ENCODE measurements around the gene FAM53B.
A peak's percentile ranks its signal among the peaks of the same experiment; 100 is the strongest.

The FAM53B gene

DNA sequence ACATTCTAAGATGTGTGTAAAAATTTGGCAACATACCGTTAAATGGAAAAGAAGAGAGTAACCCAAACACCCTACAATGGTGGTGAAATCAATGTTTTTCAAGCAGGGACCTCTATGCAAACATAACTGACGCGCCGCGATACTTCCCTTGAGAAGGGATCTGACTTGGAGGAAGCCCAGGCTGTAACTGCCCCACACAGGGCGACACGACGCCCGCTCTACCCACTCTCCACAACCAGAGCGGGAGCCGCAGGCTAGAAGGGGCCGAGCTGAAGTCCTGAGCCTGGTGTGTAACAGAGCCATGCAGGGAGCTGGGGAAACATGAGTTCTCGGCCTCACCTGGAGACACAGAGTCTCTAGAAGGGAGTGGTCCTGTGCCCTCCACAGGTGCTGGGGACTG is 120.2 kb downstream of the FAM53B start:
- ChIA-PET CTCF (no interaction called here), POLR2A (ENCODE audit: low non-redundant PET) (interaction anchor here (0.6 kb wide), 1 partner anchor 15 kb away, joined by 3 read pairs; no protein-coding TSS in a partner anchor)
- DNase-seq (ENCODE audit: low spot score): no peak
- H3K27ac ChIP-seq: peak overlapping the region; percentile 94
- TF ChIP-seq, protein P1, sequence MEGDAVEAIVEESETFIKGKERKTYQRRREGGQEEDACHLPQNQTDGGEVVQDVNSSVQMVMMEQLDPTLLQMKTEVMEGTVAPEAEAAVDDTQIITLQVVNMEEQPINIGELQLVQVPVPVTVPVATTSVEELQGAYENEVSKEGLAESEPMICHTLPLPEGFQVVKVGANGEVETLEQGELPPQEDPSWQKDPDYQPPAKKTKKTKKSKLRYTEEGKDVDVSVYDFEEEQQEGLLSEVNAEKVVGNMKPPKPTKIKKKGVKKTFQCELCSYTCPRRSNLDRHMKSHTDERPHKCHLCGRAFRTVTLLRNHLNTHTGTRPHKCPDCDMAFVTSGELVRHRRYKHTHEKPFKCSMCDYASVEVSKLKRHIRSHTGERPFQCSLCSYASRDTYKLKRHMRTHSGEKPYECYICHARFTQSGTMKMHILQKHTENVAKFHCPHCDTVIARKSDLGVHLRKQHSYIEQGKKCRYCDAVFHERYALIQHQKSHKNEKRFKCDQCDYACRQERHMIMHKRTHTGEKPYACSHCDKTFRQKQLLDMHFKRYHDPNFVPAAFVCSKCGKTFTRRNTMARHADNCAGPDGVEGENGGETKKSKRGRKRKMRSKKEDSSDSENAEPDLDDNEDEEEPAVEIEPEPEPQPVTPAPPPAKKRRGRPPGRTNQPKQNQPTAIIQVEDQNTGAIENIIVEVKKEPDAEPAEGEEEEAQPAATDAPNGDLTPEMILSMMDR (conservative IDR thresholded peaks at IDR 0.05; ENCODE audit: low read depth): no peak

DNA sequence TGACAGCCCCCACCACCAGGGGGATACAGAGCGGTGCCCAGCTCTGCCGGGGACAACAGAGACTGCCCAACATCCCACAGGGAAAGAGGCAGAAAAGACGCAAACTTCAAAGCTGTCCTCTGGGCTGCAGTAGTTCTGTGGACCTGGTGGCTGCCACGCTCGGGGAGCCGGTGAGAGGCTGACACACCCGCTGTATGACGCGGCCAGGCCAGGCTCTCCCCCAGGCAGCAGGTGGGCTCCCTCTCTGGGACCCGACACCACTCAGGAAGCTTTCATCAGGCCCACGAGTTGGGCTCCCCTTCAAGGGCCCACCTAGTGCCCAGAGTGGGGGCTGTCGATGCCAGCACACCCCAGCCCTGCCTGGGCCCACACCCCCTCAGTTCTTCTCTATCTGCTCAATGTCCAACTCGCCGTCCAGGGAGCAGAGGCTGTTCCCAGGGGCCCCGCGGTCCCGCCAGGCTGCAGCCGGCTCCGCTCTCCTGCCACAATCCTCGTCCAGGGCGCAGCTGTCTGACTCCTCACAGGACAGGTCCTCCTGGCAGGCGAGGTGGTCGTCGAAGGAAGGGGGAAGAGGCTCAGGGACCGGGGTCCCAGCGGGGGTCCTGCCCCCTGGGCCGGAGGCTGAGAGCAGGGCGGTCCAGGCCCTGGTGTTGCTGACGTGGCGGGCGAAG is 121.2 kb downstream of the FAM53B start:
- no peak for DNase-seq (ENCODE audit: low spot score)
- TF ChIP-seq, protein P1 (conservative IDR thresholded peaks at IDR 0.05; ENCODE audit: low read depth): no peak
- CTCF ChIA-PET: no interaction called here
- peak overlapping the region; percentile 87 for H3K27ac ChIP-seq
- POLR2A ChIA-PET (ENCODE audit: low non-redundant PET): no interaction called here

DNA sequence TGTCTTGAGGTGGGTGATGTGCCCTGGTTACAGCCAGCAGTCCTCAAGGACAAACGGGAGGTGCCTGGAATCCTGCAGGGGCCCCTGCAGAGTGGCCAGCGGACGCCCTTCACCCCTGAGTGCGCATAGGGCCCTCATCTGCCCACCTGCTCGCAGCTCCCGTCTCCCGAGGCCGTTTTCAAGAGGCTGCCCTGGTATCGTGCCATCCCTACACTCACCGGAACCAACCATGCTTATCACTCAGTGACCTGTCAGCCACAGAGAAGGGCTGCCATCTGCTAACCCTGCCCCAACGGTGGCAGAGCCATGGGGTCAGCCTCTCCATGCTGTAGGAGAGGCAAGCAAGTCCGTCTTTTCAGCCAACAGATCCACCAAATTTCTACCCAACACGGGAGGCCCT is 122.0 kb downstream of the FAM53B start:
- CTCF ChIA-PET: interaction anchor here (0.6 kb wide), 2 partner anchors 31 to 55 kb away, joined by 3 to 4 read pairs; no protein-coding TSS in a partner anchor
- TF ChIP-seq, protein P1 (conservative IDR thresholded peaks at IDR 0.05; ENCODE audit: low read depth): no peak
- POLR2A ChIA-PET (ENCODE audit: low non-redundant PET): no interaction called here
- DNase-seq (ENCODE audit: low spot score): no peak
- H3K27ac ChIP-seq: peak overlapping the region; percentile 87

DNA sequence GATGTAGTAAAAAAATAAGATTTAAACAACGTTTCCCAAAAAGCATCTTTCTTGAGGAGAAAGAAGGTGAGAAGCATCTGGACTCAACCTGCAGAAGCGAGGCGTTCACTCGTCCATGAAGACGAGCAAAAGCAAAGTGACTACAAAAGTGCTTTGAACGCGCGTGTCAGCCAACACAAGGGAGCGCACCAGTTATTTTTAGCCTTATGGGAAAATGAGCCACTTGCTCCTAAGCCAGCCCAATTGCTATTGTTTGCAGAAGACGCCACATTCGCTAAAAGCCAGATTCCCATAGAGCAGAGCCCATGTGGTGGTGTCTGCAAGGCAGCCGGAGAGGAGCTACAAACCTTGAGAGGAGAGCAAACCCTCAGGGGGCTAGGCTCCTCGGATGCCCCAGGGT is 122.5 kb downstream of the FAM53B start:
- H3K27ac ChIP-seq: peak overlapping the region; percentile 87
- ChIA-PET POLR2A (ENCODE audit: low non-redundant PET) (no interaction called here), CTCF (interaction anchor here (0.6 kb wide), 2 partner anchors 31 to 56 kb away, joined by 3 to 4 read pairs; no protein-coding TSS in a partner anchor)
- TF ChIP-seq, protein P1 (conservative IDR thresholded peaks at IDR 0.05; ENCODE audit: low read depth): no peak
- no peak for DNase-seq (ENCODE audit: low spot score)

DNA sequence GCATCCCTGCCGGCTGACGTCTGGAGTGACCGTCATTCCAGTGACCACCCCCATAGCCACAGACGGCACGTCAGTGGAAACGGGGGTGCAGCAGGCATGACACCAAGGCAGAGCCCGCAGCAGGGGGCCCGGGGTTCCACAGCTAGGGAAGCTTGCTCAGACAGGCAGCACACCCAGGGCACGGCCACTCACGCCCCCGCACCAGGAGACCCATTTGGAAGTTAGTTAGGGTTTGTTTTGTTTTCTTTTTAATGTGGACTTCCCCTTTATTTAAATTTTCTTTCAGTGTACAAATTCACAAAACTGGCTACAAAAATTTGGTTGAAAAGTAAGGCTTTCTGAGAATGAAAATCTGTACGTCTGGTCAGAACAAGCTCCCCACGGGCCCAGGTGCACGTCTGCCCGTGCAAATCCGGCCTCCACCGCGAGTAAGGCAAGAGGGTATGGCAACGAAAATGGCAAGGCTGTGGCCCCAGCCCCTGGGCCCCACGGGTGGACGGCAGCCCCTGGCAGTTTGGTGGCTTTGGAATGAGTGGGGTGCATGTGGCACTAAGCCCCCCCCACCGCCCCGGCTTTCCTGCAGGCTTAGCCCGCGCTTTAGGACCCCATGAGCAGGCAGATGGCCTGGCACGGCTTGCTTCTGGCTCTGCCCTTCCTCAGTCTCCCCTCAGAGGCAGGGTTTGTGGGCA is 124.2 kb downstream of the FAM53B start:
- DNase-seq (ENCODE audit: low spot score): no peak
- H3K27ac ChIP-seq: peak overlapping the region; percentile 87
- TF ChIP-seq, protein P1 (conservative IDR thresholded peaks at IDR 0.05; ENCODE audit: low read depth): no peak
- ChIA-PET POLR2A (ENCODE audit: low non-redundant PET) (no interaction called here), CTCF (interaction anchor here (0.8 to 1.2 kb wide), 4 partner anchors 13 to 216 kb away, joined by 3 to 4 read pairs (median 4); no protein-coding TSS in a partner anchor)

DNA sequence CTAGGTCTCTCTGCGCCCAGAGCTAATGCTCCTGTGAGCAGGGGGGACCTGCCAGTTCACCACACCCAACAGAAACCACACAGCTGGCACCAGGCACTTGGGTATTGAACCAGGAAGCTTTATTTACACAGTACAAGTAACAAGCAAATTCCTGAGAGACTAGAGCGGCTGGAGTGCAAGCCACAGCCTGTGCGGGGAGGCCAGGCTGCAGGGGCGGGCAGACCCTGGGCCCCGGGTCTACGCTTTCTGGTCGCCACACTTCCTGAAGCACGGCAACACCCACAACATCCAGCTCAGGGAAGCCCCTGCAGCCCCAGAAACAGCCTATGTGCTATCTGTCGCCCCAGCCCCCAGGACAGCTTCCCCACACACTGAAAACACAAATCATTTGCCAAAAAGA is 125.0 kb downstream of the FAM53B start:
- DNase-seq (ENCODE audit: low spot score): peak; percentile 59
- CTCF ChIA-PET: interaction anchor here (1.0 to 1.2 kb wide), 3 partner anchors 13 to 216 kb away, joined by 3 to 4 read pairs (median 4); no protein-coding TSS in a partner anchor
- H3K27ac ChIP-seq: peak overlapping the region; percentile 87
- TF ChIP-seq, protein P1 (conservative IDR thresholded peaks at IDR 0.05; ENCODE audit: low read depth): no peak
- POLR2A ChIA-PET (ENCODE audit: low non-redundant PET): no interaction called here
